ENCODE results near the gene INCENP. TPM values are rescaled to one million over a fixed set of nuclear protein-coding genes. Genes with fewer than 3 reads are reported as not detected.
A peak's percentile ranks its signal among the peaks of the same experiment; 100 is the strongest.

INCENP gene
- total RNA-seq, 4 donors from 2014 or later: 7.7 to 28.8 (median 13.0) TPM

DNA sequence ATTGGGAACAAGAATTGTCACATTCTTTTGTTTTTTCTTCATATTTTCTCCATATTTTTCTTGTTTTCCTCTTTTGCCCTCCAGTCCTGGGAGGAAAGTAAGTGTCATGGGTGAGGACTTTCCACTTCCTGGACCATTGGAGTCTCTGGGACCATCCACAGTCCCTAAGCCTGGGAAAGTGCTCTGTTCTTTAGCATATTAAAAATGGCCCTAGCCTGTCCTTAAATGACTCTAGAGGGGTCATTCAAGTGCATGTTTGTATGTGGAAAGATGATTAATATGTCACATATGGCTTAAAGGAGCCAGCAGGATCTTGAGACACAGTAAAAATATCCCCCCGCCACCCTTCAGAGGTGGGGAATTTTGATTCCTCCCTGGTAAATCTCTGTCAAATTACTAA is 46.1 kb downstream of the INCENP start:
- Histone ChIP-seq H3K4me3 (no peak overlapping the region), H3K27ac (no peak overlapping the region), H3K27me3 (peaks cover 0 to 5% of the 10 kb centered on the region in 2 donors), H3K9me3 (no peaks in the 10 kb centered on the region), H3K36me3 (no peaks in the 10 kb centered on the region), H3K4me1 (peaks cover 0 to 10% (median 0%) of the 10 kb centered on the region in 4 donors)
- DNase-seq (ENCODE audit: low spot score in 2 of 2): no peak
- WGBS, 2 donors: 74 to 89% methylated on average over 1 of the region's 1 CpG
- TF ChIP-seq, protein P1, sequence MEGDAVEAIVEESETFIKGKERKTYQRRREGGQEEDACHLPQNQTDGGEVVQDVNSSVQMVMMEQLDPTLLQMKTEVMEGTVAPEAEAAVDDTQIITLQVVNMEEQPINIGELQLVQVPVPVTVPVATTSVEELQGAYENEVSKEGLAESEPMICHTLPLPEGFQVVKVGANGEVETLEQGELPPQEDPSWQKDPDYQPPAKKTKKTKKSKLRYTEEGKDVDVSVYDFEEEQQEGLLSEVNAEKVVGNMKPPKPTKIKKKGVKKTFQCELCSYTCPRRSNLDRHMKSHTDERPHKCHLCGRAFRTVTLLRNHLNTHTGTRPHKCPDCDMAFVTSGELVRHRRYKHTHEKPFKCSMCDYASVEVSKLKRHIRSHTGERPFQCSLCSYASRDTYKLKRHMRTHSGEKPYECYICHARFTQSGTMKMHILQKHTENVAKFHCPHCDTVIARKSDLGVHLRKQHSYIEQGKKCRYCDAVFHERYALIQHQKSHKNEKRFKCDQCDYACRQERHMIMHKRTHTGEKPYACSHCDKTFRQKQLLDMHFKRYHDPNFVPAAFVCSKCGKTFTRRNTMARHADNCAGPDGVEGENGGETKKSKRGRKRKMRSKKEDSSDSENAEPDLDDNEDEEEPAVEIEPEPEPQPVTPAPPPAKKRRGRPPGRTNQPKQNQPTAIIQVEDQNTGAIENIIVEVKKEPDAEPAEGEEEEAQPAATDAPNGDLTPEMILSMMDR (IDR thresholded peaks at IDR 0.05): no peak
- TF ChIP-seq POLR2A (IDR thresholded peaks at IDR 0.05): no peak
- TF ChIP-seq EP300 (IDR thresholded peaks at IDR 0.05): no peak

DNA sequence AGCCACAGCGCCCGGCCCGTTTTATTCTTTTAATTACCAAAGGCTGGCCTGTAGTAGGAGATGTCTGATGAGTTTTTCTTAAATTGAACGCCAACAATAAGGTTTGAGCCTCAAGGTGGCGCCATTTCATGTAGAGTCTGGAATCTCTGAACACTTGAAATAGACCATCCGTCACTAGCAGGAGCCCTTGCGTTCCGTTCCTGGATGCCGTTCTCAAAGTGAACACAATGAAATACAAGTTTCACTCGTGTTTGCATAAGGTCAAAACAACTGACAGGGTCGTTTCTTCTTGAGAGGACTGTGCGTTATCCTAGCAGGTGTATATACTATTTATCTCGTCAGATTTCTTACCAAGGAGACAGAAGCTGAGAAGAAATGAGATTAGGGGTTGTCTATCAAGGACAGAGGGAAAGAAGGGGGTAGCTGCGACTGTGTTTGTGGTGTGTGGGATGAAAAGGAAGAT is 47.5 kb downstream of the INCENP start:
- DNase-seq (ENCODE audit: low spot score in 2 of 2): peak; percentile 78 to 97
- Histone ChIP-seq H3K27me3 (peaks cover 0 to 5% of the 10 kb centered on the region in 2 donors), H3K4me3 (no peak overlapping the region), H3K9me3 (no peaks in the 10 kb centered on the region), H3K27ac (no peak overlapping the region), H3K4me1 (peaks cover 0 to 10% (median 0%) of the 10 kb centered on the region in 4 donors), H3K36me3 (no peaks in the 10 kb centered on the region)
- 5% methylated on average over 14 of the region's 14 CpGs for WGBS, 2 donors
- TF ChIP-seq EP300 (IDR thresholded peaks at IDR 0.05): no peak
- TF ChIP-seq POLR2A (IDR thresholded peaks at IDR 0.05): no peak
- TF ChIP-seq, protein P1 (IDR thresholded peaks at IDR 0.05): peak; percentile 50 to 76 (median 63)

DNA sequence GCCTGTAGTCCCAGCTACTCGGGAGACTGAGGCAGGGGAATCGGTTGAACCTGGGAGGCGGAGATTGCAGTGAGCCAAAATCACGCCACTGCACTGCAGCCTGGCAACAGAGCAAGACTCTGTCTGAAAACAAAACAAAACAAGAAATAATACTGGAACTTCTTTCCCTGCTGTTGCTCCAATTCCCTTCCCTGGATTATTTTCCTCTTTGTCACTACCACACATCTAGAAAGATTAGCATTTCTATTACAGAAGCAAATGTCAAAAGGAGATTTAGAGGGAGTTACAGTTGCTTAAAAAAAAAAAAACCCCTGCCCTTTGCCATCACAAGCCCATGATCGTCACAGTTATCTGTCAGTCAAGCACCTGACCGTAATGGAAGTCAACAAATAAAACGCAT is 48.5 kb downstream of the INCENP start:
- TF ChIP-seq, protein P1 (IDR thresholded peaks at IDR 0.05): no peak
- TF ChIP-seq EP300 (IDR thresholded peaks at IDR 0.05): no peak
- no peak for TF ChIP-seq POLR2A (IDR thresholded peaks at IDR 0.05)
- Histone ChIP-seq H3K27ac (no peak overlapping the region), H3K4me3 (no peak overlapping the region), H3K9me3 (no peaks in the 10 kb centered on the region), H3K36me3 (no peaks in the 10 kb centered on the region), H3K4me1 (peaks cover 0 to 10% (median 0%) of the 10 kb centered on the region in 4 donors), H3K27me3 (peaks cover 0 to 5% of the 10 kb centered on the region in 2 donors)
- no peak for DNase-seq (ENCODE audit: low spot score in 2 of 2)
- WGBS, 2 donors: 53 to 66% methylated on average over 7 of the region's 7 CpGs

DNA sequence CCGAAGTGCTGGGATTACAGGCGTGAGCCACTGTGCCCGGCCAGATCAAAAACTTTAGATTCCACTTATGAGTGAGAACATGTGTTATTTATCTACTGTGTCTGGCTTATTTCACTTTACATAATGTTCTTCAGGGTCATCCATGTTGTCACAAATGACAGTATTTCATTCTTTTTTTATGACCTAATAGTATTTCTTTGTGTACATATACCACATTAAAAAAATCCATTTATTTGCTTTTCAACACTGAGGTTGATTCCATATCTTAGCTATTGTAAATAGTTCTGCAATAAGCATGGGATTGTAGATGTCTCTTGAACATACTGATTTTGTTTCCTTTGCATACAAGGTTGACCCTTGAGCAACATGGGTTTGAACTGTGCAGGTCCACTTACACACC is 53.0 kb downstream of the INCENP start:
- TF ChIP-seq POLR2A (IDR thresholded peaks at IDR 0.05) (no peak), EP300 (IDR thresholded peaks at IDR 0.05) (no peak)
- TF ChIP-seq, protein P1 (IDR thresholded peaks at IDR 0.05): no peak
- DNase-seq (ENCODE audit: low spot score in 2 of 2): no peak
- peaks cover 0 to 5% of the 10 kb centered on the region in 2 donors for H3K27me3 ChIP-seq
- H3K36me3 ChIP-seq: no peaks in the 10 kb centered on the region
- peaks cover 0 to 3% (median 0%) of the 10 kb centered on the region in 4 donors for H3K9me3 ChIP-seq
- no peak overlapping the region for H3K27ac ChIP-seq
- WGBS, 2 donors: 79 to 86% methylated on average over 3 of the region's 3 CpGs
- H3K4me1 ChIP-seq: no peaks in the 10 kb centered on the region
- H3K4me3 ChIP-seq: no peak overlapping the region

DNA sequence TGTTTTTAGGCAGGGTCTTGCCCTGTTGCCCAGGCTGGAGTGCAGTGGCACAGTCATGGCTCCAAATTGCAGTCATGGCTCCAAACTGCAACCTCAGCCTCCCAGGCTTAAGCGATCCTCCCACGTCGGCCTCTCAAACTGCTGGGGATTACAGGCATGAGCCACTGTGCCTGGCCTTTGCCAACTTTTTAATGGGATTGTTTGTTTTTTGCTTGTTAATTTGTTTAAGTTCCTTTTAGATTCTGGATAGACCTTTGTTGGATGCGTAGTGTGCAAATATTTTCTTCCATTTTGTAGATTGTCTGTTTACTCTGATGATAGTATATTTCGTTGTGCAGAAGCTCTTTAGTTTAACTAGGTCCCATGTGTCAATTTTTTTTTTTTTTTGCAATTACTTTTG is 56.2 kb downstream of the INCENP start:
- Histone ChIP-seq H3K4me1 (no peaks in the 10 kb centered on the region), H3K36me3 (no peaks in the 10 kb centered on the region), H3K27me3 (no peaks in the 10 kb centered on the region), H3K27ac (no peak overlapping the region), H3K4me3 (no peak overlapping the region), H3K9me3 (peaks cover 0 to 3% (median 0%) of the 10 kb centered on the region in 4 donors)
- TF ChIP-seq EP300 (IDR thresholded peaks at IDR 0.05) (no peak), POLR2A (IDR thresholded peaks at IDR 0.05) (no peak)
- TF ChIP-seq, protein P1 (IDR thresholded peaks at IDR 0.05): no peak
- DNase-seq (ENCODE audit: low spot score in 2 of 2): no peak
- WGBS, 2 donors: 87 to 88% methylated on average over 5 of the region's 5 CpGs
